ENCODE measurements around the gene GHSR. TPM values are rescaled to one million over a fixed set of nuclear protein-coding genes. Genes with fewer than 3 reads are reported as not detected.
A peak's percentile ranks its signal among the peaks of the same experiment; 100 is the strongest.

Gene GHSR
- total RNA-seq, 1 donor from 2014 or later = not detected

- ATAC-seq (no peak), DNase-seq (no peak)
- no peaks in the 10 kb centered on the region for H3K36me3 ChIP-seq
These were observed 16.1 kb upstream of the GHSR start for GRCh38 chr3:172464306-172464705.

GRCh38 chr3:172461530-172462138 lies 13.4 kb upstream of the GHSR start:
- peak; percentile 95 for TF ChIP-seq CTCF (IDR thresholded peaks at IDR 0.05)
- Histone ChIP-seq H3K4me3 (no peak overlapping the region), H3K36me3 (no peaks in the 10 kb centered on the region), H3K27me3 (no peaks in the 10 kb centered on the region), H3K4me1 (no peaks in the 10 kb centered on the region), H3K27ac (no peak overlapping the region), H3K9me3 (no peaks in the 10 kb centered on the region)
- DNase-seq = no peak
- intact Hi-C loops (cut with DNase I) = no loop called here
- ATAC-seq = peak; percentile 80

More at GRCh38 chr3:172464306-172464705, 16.1 kb upstream of the GHSR start:
- Histone ChIP-seq H3K9me3 (no peaks in the 10 kb centered on the region), H3K4me3 (no peak overlapping the region), H3K27me3 (no peaks in the 10 kb centered on the region), H3K27ac (no peak overlapping the region), H3K4me1 (no peaks in the 10 kb centered on the region)
- intact Hi-C loops (cut with DNase I) = no loop called here
- no peak for TF ChIP-seq CTCF (IDR thresholded peaks at IDR 0.05)

GRCh38 chr3:172456404-172456803 lies 8.1 kb upstream of the GHSR start:
- H3K9me3 ChIP-seq = no peaks in the 10 kb centered on the region
- H3K4me3 ChIP-seq = no peak overlapping the region
- intact Hi-C loops (cut with DNase I) = no loop called here
- TF ChIP-seq CTCF (IDR thresholded peaks at IDR 0.05) = no peak
- peaks cover 8% of the 10 kb centered on the region for H3K27me3 ChIP-seq
- no peak for DNase-seq
- ATAC-seq = no peak
- H3K36me3 ChIP-seq = no peaks in the 10 kb centered on the region
- no peak overlapping the region for H3K27ac ChIP-seq
- no peaks in the 10 kb centered on the region for H3K4me1 ChIP-seq

- no peak for DNase-seq
- no peak for TF ChIP-seq CTCF (IDR thresholded peaks at IDR 0.05)
- intact Hi-C loops (cut with DNase I) = no loop called here
- Histone ChIP-seq H3K4me3 (no peak overlapping the region), H3K4me1 (no peaks in the 10 kb centered on the region), H3K9me3 (no peaks in the 10 kb centered on the region), H3K27me3 (peaks cover 29% of the 10 kb centered on the region), H3K27ac (no peak overlapping the region), H3K36me3 (no peaks in the 10 kb centered on the region)
- ATAC-seq = no peak
These were observed 5.9 kb upstream of the GHSR start for GRCh38 chr3:172454180-172454579.

- Histone ChIP-seq H3K27me3 (peaks cover 70% of the 10 kb centered on the region), H3K9me3 (no peaks in the 10 kb centered on the region), H3K4me3 (no peak overlapping the region), H3K27ac (no peak overlapping the region), H3K36me3 (no peaks in the 10 kb centered on the region), H3K4me1 (peaks cover 8% of the 10 kb centered on the region)
- ATAC-seq (peak; percentile 79), DNase-seq (no peak)
- TF ChIP-seq CTCF (IDR thresholded peaks at IDR 0.05) = no peak
- intact Hi-C loops (cut with DNase I) = no loop called here
These were observed 1.4 kb upstream of the GHSR start for GRCh38 chr3:172449466-172450149.

Measured in upper lobe of right lung (tissue), 1 donor.